Measurements from ENCODE around the gene SELENOP.

Gene SELENOP

GRCh38 chr5:42798284-42799240 is 13.1 kb downstream of the SELENOP start (continued):
- TF ChIP-seq PATZ1 (CRISPR knock-in tag; IDR thresholded peaks at IDR 0.05; ENCODE audit: borderline replicate concordance) (no peak), CSDC2 (CRISPR knock-in tag; IDR thresholded peaks at IDR 0.05) (no peak), RARB (CRISPR knock-in tag; IDR thresholded peaks at IDR 0.05) (no peak)

- ATAC-seq = no peak
- TF ChIP-seq ZC3H10 (CRISPR knock-in tag; IDR thresholded peaks at IDR 0.05) (no peak), POU6F1 (CRISPR knock-in tag; IDR thresholded peaks at IDR 0.05; ENCODE audit: borderline replicate concordance, low read depth) (no peak), TSHZ2 (CRISPR knock-in tag; IDR thresholded peaks at IDR 0.05) (no peak), ISL1 (CRISPR knock-in tag; IDR thresholded peaks at IDR 0.05) (no peak), ARNTL (CRISPR knock-in tag; IDR thresholded peaks at IDR 0.05; ENCODE audit: borderline replicate concordance, low read depth) (no peak), RARB (CRISPR knock-in tag; IDR thresholded peaks at IDR 0.05) (no peak)
These were observed 20.5 kb downstream of the SELENOP start for GRCh38 chr5:42791151-42791550.

GRCh38 chr5:42787845-42788244 is 23.8 kb downstream of the SELENOP start:
- ATAC-seq = no peak
- TF ChIP-seq ZNF70 (CRISPR knock-in tag; IDR thresholded peaks at IDR 0.05) (no peak), ZFP30 (CRISPR knock-in tag; IDR thresholded peaks at IDR 0.05) (no peak), RARB (CRISPR knock-in tag; IDR thresholded peaks at IDR 0.05) (no peak), TCF4 (CRISPR knock-in tag; IDR thresholded peaks at IDR 0.05; ENCODE audit: borderline replicate concordance) (no peak), SNAI2 (CRISPR knock-in tag; IDR thresholded peaks at IDR 0.05) (no peak), ZNF565 (CRISPR knock-in tag; conservative IDR thresholded peaks at IDR 0.05; ENCODE audit: low read depth) (no peak), ZNF8 (CRISPR knock-in tag; IDR thresholded peaks at IDR 0.05) (no peak), ISL1 (CRISPR knock-in tag; IDR thresholded peaks at IDR 0.05) (no peak)

GRCh38 chr5:42787073-42787472 is 24.6 kb downstream of the SELENOP start:
- no peak for ATAC-seq

More at GRCh38 chr5:42787073-42787472, 24.6 kb downstream of the SELENOP start:
- no peak for TF ChIP-seq TOX (CRISPR knock-in tag; IDR thresholded peaks at IDR 0.05; ENCODE audit: borderline replicate concordance)
- TF ChIP-seq ZNF8 (CRISPR knock-in tag; IDR thresholded peaks at IDR 0.05) = no peak
- no peak for TF ChIP-seq POU6F1 (CRISPR knock-in tag; IDR thresholded peaks at IDR 0.05; ENCODE audit: borderline replicate concordance, low read depth)
- no peak for TF ChIP-seq CSDC2 (CRISPR knock-in tag; IDR thresholded peaks at IDR 0.05)
- no peak for TF ChIP-seq SNAI2 (CRISPR knock-in tag; IDR thresholded peaks at IDR 0.05)
- no peak for TF ChIP-seq RARB (CRISPR knock-in tag; IDR thresholded peaks at IDR 0.05)
- TF ChIP-seq ZFP30 (CRISPR knock-in tag; IDR thresholded peaks at IDR 0.05) = no peak
- no peak for TF ChIP-seq CSRNP3 (CRISPR knock-in tag; IDR thresholded peaks at IDR 0.05)
